ENCODE data around the gene EPM2A.

GRCh38 chr6:145626857-145627256 lies 108.5 kb downstream of the EPM2A start:
- TF ChIP-seq CTCF (IDR thresholded peaks at IDR 0.05) (no peak), POLR2A (IDR thresholded peaks at IDR 0.05) (no peak)
